DOHH2 (cell line): ENCODE data around the gene STUM.
"Not testable (repeated sequence)": the region's sequence is repeated elsewhere in the genome, so short reads cannot be mapped to it uniquely, and the experiment has no call there.

Source experiments
- H3F3A ChIP-seq: fragments of 200-600 bp; sonication (generic), shearing (Covaris generic); 2 replicates; pipeline ENCODE4 v1.6.0; 2016; ENCODE audit warnings: antibody characterized with exemption, mild to moderate bottlenecking; ENCODE audit not compliant: control insufficient read depth, insufficient read depth
- H3K27ac ChIP-seq: fragments of 200-600 bp; sonication (generic); 2 replicates; pipeline ENCODE4 v1.5.1; 2014; ENCODE audit warnings: low read depth, mild to moderate bottlenecking, low read length, moderate library complexity
- H3K27me3 ChIP-seq: fragments of 200-600 bp; sonication (generic); 2 replicates; pipeline ENCODE4 v1.6.1; 2014; ENCODE audit warnings: mild to moderate bottlenecking, low read length, mixed read lengths; ENCODE audit not compliant: control insufficient read depth
- H3K36me3 ChIP-seq: fragments of 200-600 bp; sonication (generic); 2 replicates; pipeline ENCODE4 v1.6.1; 2014; ENCODE audit warnings: mild to moderate bottlenecking, low read length, moderate library complexity, mixed read lengths; ENCODE audit not compliant: control insufficient read depth
- H3K4me1 ChIP-seq: fragments of 200-600 bp; sonication (generic); 2 replicates; pipeline ENCODE4 v1.6.1; 2014; ENCODE audit warnings: mild to moderate bottlenecking, low read length, mixed read lengths; ENCODE audit not compliant: control insufficient read depth
- H3K4me2 ChIP-seq: fragments of 200-600 bp; sonication (generic); 2 replicates; pipeline ENCODE4 v1.6.0; 2014; ENCODE audit warnings: mild to moderate bottlenecking, low read length, moderate library complexity
- H3K4me3 ChIP-seq: fragments of 200-600 bp; sonication (generic); 2 replicates; pipeline ENCODE4 v1.5.1; 2014; ENCODE audit warnings: mild to moderate bottlenecking, low read length, mixed read lengths
- H3K79me2 ChIP-seq: fragments of 200-600 bp; sonication (generic); 2 replicates; pipeline ENCODE4 v1.6.1; 2014; ENCODE audit warnings: mild to moderate bottlenecking, low read length, mixed read lengths; ENCODE audit not compliant: control insufficient read depth
- H3K9me2 ChIP-seq: fragments of 200-600 bp; sonication (generic); replicated peaks from 2 replicates; pipeline ENCODE4 v1.6.1; 2014; ENCODE audit warnings: mild to moderate bottlenecking, low read length, mixed read lengths; ENCODE audit not compliant: control insufficient read depth
- H3K9me3 ChIP-seq: fragments of 200-600 bp; sonication (generic); 2 replicates; pipeline ENCODE4 v1.6.1; 2014; ENCODE audit warnings: antibody characterized with exemption, low read length, mixed read lengths; ENCODE audit not compliant: control insufficient read depth, insufficient read depth
- H4K20me1 ChIP-seq: fragments of 200-600 bp; sonication (generic); 2 replicates; pipeline ENCODE4 v1.6.0; 2014; ENCODE audit warnings: low read depth, mild to moderate bottlenecking, antibody characterized with exemption, low read length, moderate library complexity; ENCODE audit not compliant: control insufficient read depth, insufficient read depth
- CTCF ChIP-seq: fragments of 200-600 bp; sonication (generic); IDR thresholded peaks from one replicate; pipeline ENCODE4 v1.5.1; 2014; ENCODE audit warnings: antibody characterized with exemption, mild to moderate bottlenecking, low read depth, low read length; ENCODE audit not compliant: poor library complexity, severe bottlenecking
- EZH2phosphoT487 ChIP-seq: fragments of 200-600 bp; sonication (generic); IDR thresholded peaks from 2 replicates; pipeline ENCODE4 v1.6.1; 2017; ENCODE audit warnings: borderline replicate concordance, mild to moderate bottlenecking, antibody characterized with exemption, low read length, moderate library complexity, mixed read lengths

Gene STUM

GRCh38 chr1:226597616-226598454 is 49.3 kb downstream of the STUM start:
- Histone ChIP-seq H3F3A (no peaks in the 10 kb centered on the region), H3K4me2 (no peak overlapping the region), H3K4me1 (peaks cover 3% of the 10 kb centered on the region; the same call in 1 of the 2 replicates), H3K4me3 (no peak overlapping the region), H3K27me3 (peaks cover 21% of the 10 kb centered on the region), H3K27ac (no peak overlapping the region), H3K9me3 (no peaks in the 10 kb centered on the region), H3K9me2 (no peaks in the 10 kb centered on the region), H4K20me1 (no peaks in the 10 kb centered on the region), H3K79me2 (no peaks in the 10 kb centered on the region), H3K36me3 (no peaks in the 10 kb centered on the region)
- TF ChIP-seq CTCF, result no peak
- TF ChIP-seq EZH2phosphoT487, result no peak

- no peak overlapping the region for H3K27ac ChIP-seq
- H3K9me2 ChIP-seq, result no peaks in the 10 kb centered on the region
- no peaks in the 10 kb centered on the region for H4K20me1 ChIP-seq
- H3K27me3 ChIP-seq, result peaks cover 21% of the 10 kb centered on the region
- H3K4me2 ChIP-seq, result no peak overlapping the region
- peaks cover 3% of the 10 kb centered on the region; the same call in 1 of the 2 replicates for H3K4me1 ChIP-seq
- TF ChIP-seq EZH2phosphoT487 (no peak), CTCF (no peak)
- H3F3A ChIP-seq, result no peaks in the 10 kb centered on the region
- H3K9me3 ChIP-seq, result no peaks in the 10 kb centered on the region
- no peaks in the 10 kb centered on the region for H3K36me3 ChIP-seq
- H3K4me3 ChIP-seq, result no peak overlapping the region
- no peaks in the 10 kb centered on the region for H3K79me2 ChIP-seq
Observed at GRCh38 chr1:226598455-226598849, 49.9 kb downstream of the STUM start.

GRCh38 chr1:226598955-226599354 is 50.4 kb downstream of the STUM start:
- H3K36me3 ChIP-seq, H4K20me1 ChIP-seq, H3K79me2 ChIP-seq, H3K9me3 ChIP-seq, H3K4me2 ChIP-seq, H3K4me3 ChIP-seq, H3K4me1 ChIP-seq, H3K27ac ChIP-seq, H3F3A ChIP-seq, H3K9me2 ChIP-seq: not testable (repeated sequence)
- peaks cover 21% of the 10 kb centered on the region for H3K27me3 ChIP-seq

- H3K36me3 ChIP-seq, result no peaks in the 10 kb centered on the region
- H3K4me1 ChIP-seq, result peaks cover 3% of the 10 kb centered on the region; the same call in 1 of the 2 replicates
- no peaks in the 10 kb centered on the region for H4K20me1 ChIP-seq
- H3K9me2 ChIP-seq, result no peaks in the 10 kb centered on the region
- H3F3A ChIP-seq, result no peaks in the 10 kb centered on the region
- H3K27me3 ChIP-seq, result peaks cover 21% of the 10 kb centered on the region
- no peaks in the 10 kb centered on the region for H3K9me3 ChIP-seq
- no peaks in the 10 kb centered on the region for H3K79me2 ChIP-seq
- H3K4me2 ChIP-seq, result no peak overlapping the region
- no peak overlapping the region for H3K4me3 ChIP-seq
- no peak for TF ChIP-seq EZH2phosphoT487
- TF ChIP-seq CTCF, result no peak
- no peak overlapping the region for H3K27ac ChIP-seq
Observed at GRCh38 chr1:226599636-226600238, 51.2 kb downstream of the STUM start.
